Measurements from ENCODE around the gene PERCC1. TPM values are rescaled to one million over a fixed set of nuclear protein-coding genes. Genes with fewer than 3 reads are reported as not detected.
"Not testable (repeated sequence)": the region's sequence is repeated elsewhere in the genome, so short reads cannot be mapped to it uniquely, and the experiment has no call there.

PERCC1 gene
- total RNA-seq, 1 donor from 2014 or later: not detected

- Histone ChIP-seq H3K9me3 (ENCODE audit: insufficient read depth, low read depth, low read length) (no peaks in the 10 kb centered on the region), H3K4me2 (ENCODE audit: low read length) (no peak overlapping the region), H3K27ac (ENCODE audit: low read depth, low read length) (no peak overlapping the region), H3K27me3 (ENCODE audit: insufficient read depth, low read length) (no peaks in the 10 kb centered on the region), H3K79me2 (ENCODE audit: insufficient read depth, low read length) (peaks cover 53% of the 10 kb centered on the region), H3K9ac (ENCODE audit: low read length) (no peak overlapping the region), H4K20me1 (ENCODE audit: insufficient read depth, low read length) (peaks cover 43% of the 10 kb centered on the region), H3K36me3 (ENCODE audit: insufficient read depth, low read length) (no peaks in the 10 kb centered on the region), H3K4me3 (ENCODE audit: insufficient read depth, low read depth, low read length) (no peak overlapping the region), H2AFZ (ENCODE audit: low read depth, low read length) (no peak overlapping the region), H3K4me1 (ENCODE audit: insufficient read depth, low read length) (peaks cover 9% of the 10 kb centered on the region)
- H3K27me3 Mint-ChIP-seq (ENCODE audit: low read depth, unreplicated experiment): no peaks in the 10 kb centered on the region
- peaks cover 14% of the 10 kb centered on the region for H3K36me3 Mint-ChIP-seq (ENCODE audit: low read depth, unreplicated experiment)
- H3K4me1 Mint-ChIP-seq (ENCODE audit: low read depth, unreplicated experiment): peaks cover 12% of the 10 kb centered on the region
- TF ChIP-seq CTCF (IDR thresholded peaks at IDR 0.05; ENCODE audit: insufficient read depth, low read depth, low read length) (no peak), EZH2 (IDR thresholded peaks at IDR 0.05; ENCODE audit: insufficient read depth, low read length) (no peak)
- H3K4me3 Mint-ChIP-seq (ENCODE audit: unreplicated experiment): no peak overlapping the region
- H3K9me3 Mint-ChIP-seq (ENCODE audit: unreplicated experiment): no peaks in the 10 kb centered on the region
- FAIRE-seq (no peak), DNase-seq (ENCODE audit: low read depth) (no peak)
- H3K27ac Mint-ChIP-seq (ENCODE audit: unreplicated experiment): no peak overlapping the region
Observed at GRCh38 chr16:1466054-1466453, 35.2 kb downstream of the PERCC1 start.

- H3K27ac ChIP-seq (ENCODE audit: low read depth, low read length): no peak overlapping the region
- H3K9me3 ChIP-seq (ENCODE audit: insufficient read depth, low read depth, low read length): no peaks in the 10 kb centered on the region
- no peak for DNase-seq (ENCODE audit: low read depth)
- no peak overlapping the region for H3K4me3 ChIP-seq (ENCODE audit: insufficient read depth, low read depth, low read length)
- H2AFZ ChIP-seq (ENCODE audit: low read depth, low read length): no peak overlapping the region
- H3K27me3 ChIP-seq (ENCODE audit: insufficient read depth, low read length): no peaks in the 10 kb centered on the region
- H3K27me3 Mint-ChIP-seq (ENCODE audit: low read depth, unreplicated experiment): no peaks in the 10 kb centered on the region
- no peak overlapping the region for H3K4me3 Mint-ChIP-seq (ENCODE audit: unreplicated experiment)
- no peak overlapping the region for H3K27ac Mint-ChIP-seq (ENCODE audit: unreplicated experiment)
- H3K4me2 ChIP-seq (ENCODE audit: low read length): no peak overlapping the region
- H3K79me2 ChIP-seq (ENCODE audit: insufficient read depth, low read length): peaks cover 63% of the 10 kb centered on the region
- peaks cover 53% of the 10 kb centered on the region for H4K20me1 ChIP-seq (ENCODE audit: insufficient read depth, low read length)
- H3K9ac ChIP-seq (ENCODE audit: low read length): no peak overlapping the region
- peaks cover 17% of the 10 kb centered on the region for H3K4me1 ChIP-seq (ENCODE audit: insufficient read depth, low read length)
- H3K36me3 ChIP-seq (ENCODE audit: insufficient read depth, low read length): no peaks in the 10 kb centered on the region
- peaks cover 15% of the 10 kb centered on the region for H3K4me1 Mint-ChIP-seq (ENCODE audit: low read depth, unreplicated experiment)
- peaks cover 15% of the 10 kb centered on the region for H3K36me3 Mint-ChIP-seq (ENCODE audit: low read depth, unreplicated experiment)
- no peak for FAIRE-seq
- no peaks in the 10 kb centered on the region for H3K9me3 Mint-ChIP-seq (ENCODE audit: unreplicated experiment)
- TF ChIP-seq CTCF (IDR thresholded peaks at IDR 0.05; ENCODE audit: insufficient read depth, low read depth, low read length) (no peak), EZH2 (IDR thresholded peaks at IDR 0.05; ENCODE audit: insufficient read depth, low read length) (no peak)
Observed at GRCh38 chr16:1466968-1467521, 36.2 kb downstream of the PERCC1 start.

GRCh38 chr16:1468426-1468810 is 37.5 kb downstream of the PERCC1 start:
- FAIRE-seq: no peak

GRCh38 chr16:1469141-1469540 is 38.3 kb downstream of the PERCC1 start:
- not testable (repeated sequence) for H3K4me2 ChIP-seq (ENCODE audit: low read length); H3K9me3 Mint-ChIP-seq (ENCODE audit: unreplicated experiment); H3K9ac ChIP-seq (ENCODE audit: low read length); H3K4me3 Mint-ChIP-seq (ENCODE audit: unreplicated experiment); DNase-seq (ENCODE audit: low read depth); H2AFZ ChIP-seq (ENCODE audit: low read depth, low read length); H3K27ac ChIP-seq (ENCODE audit: low read depth, low read length); H3K36me3 Mint-ChIP-seq (ENCODE audit: low read depth, unreplicated experiment); H3K27me3 ChIP-seq (ENCODE audit: insufficient read depth, low read length); H3K36me3 ChIP-seq (ENCODE audit: insufficient read depth, low read length); H3K4me3 ChIP-seq (ENCODE audit: insufficient read depth, low read depth, low read length); FAIRE-seq; H3K9me3 ChIP-seq (ENCODE audit: insufficient read depth, low read depth, low read length); H3K27me3 Mint-ChIP-seq (ENCODE audit: low read depth, unreplicated experiment)
- H4K20me1 ChIP-seq (ENCODE audit: insufficient read depth, low read length): peaks cover 57% of the 10 kb centered on the region
- Mint-ChIP-seq H3K4me1 (ENCODE audit: low read depth, unreplicated experiment) (peaks cover 18% of the 10 kb centered on the region), H3K27ac (ENCODE audit: unreplicated experiment) (peak overlapping the region; percentile 70)
- peaks cover 20% of the 10 kb centered on the region for H3K4me1 ChIP-seq (ENCODE audit: insufficient read depth, low read length)
- H3K79me2 ChIP-seq (ENCODE audit: insufficient read depth, low read length): peaks cover 76% of the 10 kb centered on the region

More at GRCh38 chr16:1468426-1468810, 37.5 kb downstream of the PERCC1 start:
- no peaks in the 10 kb centered on the region for H3K36me3 ChIP-seq (ENCODE audit: insufficient read depth, low read length)
- DNase-seq (ENCODE audit: low read depth): no peak
- Mint-ChIP-seq H3K36me3 (ENCODE audit: low read depth, unreplicated experiment) (peaks cover 9% of the 10 kb centered on the region), H3K4me3 (ENCODE audit: unreplicated experiment) (no peak overlapping the region), H3K4me1 (ENCODE audit: low read depth, unreplicated experiment) (peaks cover 18% of the 10 kb centered on the region), H3K27ac (ENCODE audit: unreplicated experiment) (no peak overlapping the region), H3K9me3 (ENCODE audit: unreplicated experiment) (no peaks in the 10 kb centered on the region), H3K27me3 (ENCODE audit: low read depth, unreplicated experiment) (no peaks in the 10 kb centered on the region)
- no peak overlapping the region for H3K4me2 ChIP-seq (ENCODE audit: low read length)
- TF ChIP-seq CTCF (IDR thresholded peaks at IDR 0.05; ENCODE audit: insufficient read depth, low read depth, low read length) (no peak), EZH2 (IDR thresholded peaks at IDR 0.05; ENCODE audit: insufficient read depth, low read length) (no peak)
- no peaks in the 10 kb centered on the region for H3K9me3 ChIP-seq (ENCODE audit: insufficient read depth, low read depth, low read length)
- H3K79me2 ChIP-seq (ENCODE audit: insufficient read depth, low read length): peaks cover 69% of the 10 kb centered on the region
- no peak overlapping the region for H2AFZ ChIP-seq (ENCODE audit: low read depth, low read length)
- H3K27me3 ChIP-seq (ENCODE audit: insufficient read depth, low read length): no peaks in the 10 kb centered on the region
- no peak overlapping the region for H3K27ac ChIP-seq (ENCODE audit: low read depth, low read length)
- H3K4me1 ChIP-seq (ENCODE audit: insufficient read depth, low read length): peaks cover 17% of the 10 kb centered on the region
- peaks cover 57% of the 10 kb centered on the region for H4K20me1 ChIP-seq (ENCODE audit: insufficient read depth, low read length)
- no peak overlapping the region for H3K4me3 ChIP-seq (ENCODE audit: insufficient read depth, low read depth, low read length)
- no peak overlapping the region for H3K9ac ChIP-seq (ENCODE audit: low read length)

Measured in astrocyte (in vitro differentiated cells and primary cell).